Measurements from ENCODE around the gene ASIC1. TPM values are rescaled to one million over a fixed set of nuclear protein-coding genes. Genes with fewer than 3 reads are reported as not detected.

Gene ASIC1
- total and polyA plus RNA-seq, 4 experiments from 2014 or later, result 0.08 to 0.26 TPM; not detected in 2

DNA sequence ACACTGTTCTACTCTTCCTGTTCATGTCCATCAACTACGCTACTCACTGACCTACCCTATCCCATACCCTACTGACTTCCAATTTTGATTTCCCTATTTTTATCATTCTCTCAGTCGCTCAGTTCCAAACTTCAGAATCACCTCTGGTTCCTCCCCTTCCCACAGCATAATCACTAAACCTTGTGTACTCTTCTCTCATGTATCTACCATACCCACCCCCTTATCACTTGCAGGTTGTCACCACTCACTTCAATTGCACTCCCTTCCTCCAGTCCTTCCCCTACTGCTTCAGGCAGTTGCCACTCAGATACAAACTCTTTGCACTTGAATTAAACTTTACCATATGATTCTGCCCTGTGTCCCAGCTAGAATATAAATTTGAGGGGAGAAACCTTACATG, 38.4 kb upstream of the ASIC1 start:
- no peak for DNase-seq
- H3K36me3 ChIP-seq (ENCODE audit: insufficient read depth, low read length), result no peaks in the 10 kb centered on the region
- no peaks in the 10 kb centered on the region for H3K27me3 Mint-ChIP-seq
- H3K27ac Mint-ChIP-seq, result peak overlapping the region in 2 of 7 donors; percentile 6 to 38
- H3K27ac ChIP-seq (ENCODE audit: low read depth, low read length), result no peak overlapping the region
- ChIA-PET CTCF (ENCODE audit: partially characterized antibody) (interaction anchor here (2.3 kb wide), 1 partner anchor 20 kb away, joined by 9 read pairs; no protein-coding TSS in a partner anchor), POLR2A (ENCODE audit: partially characterized antibody) (no interaction called here)
- intact Hi-C loops (cut with micrococcal nuclease), result no loop called here
- H3K4me3 Mint-ChIP-seq, result no peak overlapping the region
- no peaks in the 10 kb centered on the region for H3K27me3 ChIP-seq (ENCODE audit: insufficient read depth, low read length)
- peaks cover under 1 to 14% (median 4%) of the 10 kb centered on the region in 4 donors for H3K4me1 Mint-ChIP-seq
- peaks cover 0 to 2% of the 10 kb centered on the region in 2 donors for H3K36me3 Mint-ChIP-seq
- H3K9me3 Mint-ChIP-seq, result no peaks in the 10 kb centered on the region
- peaks cover 5% of the 10 kb centered on the region for H3K4me1 ChIP-seq (ENCODE audit: insufficient read depth, low read length)
- H3K4me3 ChIP-seq (ENCODE audit: low read length in 2 of 2), result no peak overlapping the region
- no peaks in the 10 kb centered on the region for H3K9me3 ChIP-seq (ENCODE audit: control insufficient read depth in 1 of 2, low read length in 2 of 2)

DNA sequence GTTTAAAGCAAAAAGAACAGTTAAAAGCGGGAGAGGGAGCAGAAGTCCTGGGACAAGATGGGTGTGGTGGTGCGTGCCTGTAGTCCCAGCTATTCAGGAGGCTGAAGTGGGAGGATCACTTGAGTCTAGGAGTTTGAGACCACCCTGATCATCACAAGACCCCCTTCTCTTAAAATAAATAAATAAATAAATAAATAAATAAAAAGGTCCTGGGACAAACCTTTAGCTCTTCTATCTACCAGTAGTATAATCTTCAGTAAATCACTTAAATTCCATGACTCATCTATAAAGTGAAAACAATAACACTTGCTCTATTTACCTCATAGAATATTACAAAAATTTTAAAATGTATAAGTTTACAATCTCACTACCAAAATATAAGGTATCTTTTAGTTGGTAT, 37.9 kb upstream of the ASIC1 start:
- no peak overlapping the region for H3K4me3 ChIP-seq (ENCODE audit: low read length in 2 of 2)
- intact Hi-C loops (cut with micrococcal nuclease), result no loop called here
- H3K9me3 Mint-ChIP-seq, result no peaks in the 10 kb centered on the region
- CTCF ChIA-PET (ENCODE audit: partially characterized antibody), result interaction anchor here (2.3 kb wide), 1 partner anchor 20 kb away, joined by 9 read pairs; no protein-coding TSS in a partner anchor
- no peak for DNase-seq
- POLR2A ChIA-PET (ENCODE audit: partially characterized antibody), result no interaction called here
- H3K27ac Mint-ChIP-seq, result peak overlapping the region in 1 of 7 donors; percentile 6
- H3K36me3 Mint-ChIP-seq, result peaks cover 0 to 2% of the 10 kb centered on the region in 2 donors
- H3K4me1 Mint-ChIP-seq, result peaks cover 5 to 15% (median 8%) of the 10 kb centered on the region in 4 donors
- no peaks in the 10 kb centered on the region for H3K36me3 ChIP-seq (ENCODE audit: insufficient read depth, low read length)
- no peaks in the 10 kb centered on the region for H3K9me3 ChIP-seq (ENCODE audit: control insufficient read depth in 1 of 2, low read length in 2 of 2)
- no peak overlapping the region for H3K27ac ChIP-seq (ENCODE audit: low read depth, low read length)
- peaks cover 5% of the 10 kb centered on the region for H3K4me1 ChIP-seq (ENCODE audit: insufficient read depth, low read length)
- H3K4me3 Mint-ChIP-seq, result no peak overlapping the region
- H3K27me3 ChIP-seq (ENCODE audit: insufficient read depth, low read length), result no peaks in the 10 kb centered on the region
- H3K27me3 Mint-ChIP-seq, result no peaks in the 10 kb centered on the region

DNA sequence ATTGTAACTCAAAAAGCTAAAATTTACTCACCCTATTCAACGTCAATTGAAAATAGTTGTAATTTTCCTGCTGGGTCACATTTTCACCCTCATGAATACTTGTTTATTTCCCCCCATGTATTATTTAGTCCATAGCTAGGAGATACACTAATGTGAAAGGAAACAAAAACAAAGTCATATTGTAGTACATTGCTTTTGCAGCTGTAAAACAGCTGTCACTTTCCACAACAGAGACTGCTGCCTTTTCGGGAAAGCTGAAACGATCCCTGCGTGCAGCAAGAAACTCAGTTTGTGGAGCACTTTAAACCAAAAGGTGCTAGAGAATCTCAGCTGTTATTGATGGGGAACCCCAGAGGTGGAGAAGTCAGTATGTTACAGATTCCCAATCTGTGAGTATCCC, 36.4 kb upstream of the ASIC1 start:
- ChIA-PET POLR2A (ENCODE audit: partially characterized antibody) (no interaction called here), CTCF (ENCODE audit: partially characterized antibody) (interaction anchor here (2.0 kb wide), 1 partner anchor 16 kb away, joined by 5 read pairs; no protein-coding TSS in a partner anchor)
- DNase-seq, result no peak
- intact Hi-C loops (cut with micrococcal nuclease), result no loop called here
- Mint-ChIP-seq H3K9me3 (peaks cover 0 to 2% (median 0%) of the 10 kb centered on the region in 8 donors), H3K4me1 (peaks cover 17 to 22% (median 18%) of the 10 kb centered on the region in 4 donors), H3K27ac (peak overlapping the region in 2 of 7 donors; percentile 16 to 51), H3K4me3 (no peak overlapping the region), H3K27me3 (no peaks in the 10 kb centered on the region), H3K36me3 (peaks cover 0 to 4% of the 10 kb centered on the region in 2 donors)
- H3K4me3 ChIP-seq (ENCODE audit: low read length in 2 of 2), result no peak overlapping the region
- H3K27ac ChIP-seq (ENCODE audit: low read depth, low read length), result no peak overlapping the region
- H3K27me3 ChIP-seq (ENCODE audit: insufficient read depth, low read length), result no peaks in the 10 kb centered on the region
- H3K4me1 ChIP-seq (ENCODE audit: insufficient read depth, low read length), result peaks cover 10% of the 10 kb centered on the region
- no peaks in the 10 kb centered on the region for H3K9me3 ChIP-seq (ENCODE audit: control insufficient read depth in 1 of 2, low read length in 2 of 2)
- no peaks in the 10 kb centered on the region for H3K36me3 ChIP-seq (ENCODE audit: insufficient read depth, low read length)

DNA sequence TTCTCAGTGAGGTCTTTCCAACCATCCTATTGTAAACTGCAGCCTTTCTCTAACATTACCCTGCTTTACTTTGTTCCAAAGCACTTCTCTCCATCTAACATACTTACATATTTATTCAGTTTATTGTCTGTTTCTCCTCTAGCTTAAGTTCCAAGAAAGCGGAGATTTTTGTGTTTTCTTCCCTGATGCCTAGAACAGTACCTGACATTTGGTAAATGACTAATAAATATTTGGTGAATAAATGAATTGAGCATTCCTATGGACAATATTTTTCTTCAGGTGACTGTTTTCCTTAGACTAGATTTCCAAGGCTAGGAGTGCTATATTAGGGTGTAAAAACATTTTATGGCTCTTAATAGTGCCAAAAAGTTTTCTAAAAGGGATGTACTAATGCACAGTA, 34.5 kb upstream of the ASIC1 start:
- no peaks in the 10 kb centered on the region for H3K27me3 ChIP-seq (ENCODE audit: insufficient read depth, low read length)
- CTCF ChIA-PET (ENCODE audit: partially characterized antibody), result interaction anchor here (0.5 kb wide), 1 partner anchor 90 kb away, joined by 4 read pairs; no protein-coding TSS in a partner anchor
- no peak overlapping the region for H3K4me3 Mint-ChIP-seq
- H3K4me3 ChIP-seq (ENCODE audit: low read length in 2 of 2), result no peak overlapping the region
- H3K9me3 ChIP-seq (ENCODE audit: control insufficient read depth in 1 of 2, low read length in 2 of 2), result no peaks in the 10 kb centered on the region
- no peak for DNase-seq
- H3K36me3 Mint-ChIP-seq, result peaks cover 0 to 4% of the 10 kb centered on the region in 2 donors
- intact Hi-C loops (cut with micrococcal nuclease), result no loop called here
- POLR2A ChIA-PET (ENCODE audit: partially characterized antibody), result no interaction called here
- peaks cover 2% of the 10 kb centered on the region in 2 donors for H3K27me3 Mint-ChIP-seq
- H3K9me3 Mint-ChIP-seq, result peaks cover 0 to 2% (median 0%) of the 10 kb centered on the region in 8 donors
- H3K36me3 ChIP-seq (ENCODE audit: insufficient read depth, low read length), result no peaks in the 10 kb centered on the region
- H3K4me1 Mint-ChIP-seq, result peaks cover 17 to 20% (median 19%) of the 10 kb centered on the region in 4 donors
- no peak overlapping the region for H3K27ac ChIP-seq (ENCODE audit: low read depth, low read length)
- H3K27ac Mint-ChIP-seq, result peak overlapping the region in 3 of 7 donors; percentile 6 to 43 (median 20)
- peaks cover 10% of the 10 kb centered on the region for H3K4me1 ChIP-seq (ENCODE audit: insufficient read depth, low read length)

GRCh38 chr12:50024227-50024626, 33.2 kb upstream of the ASIC1 start:
- ChIA-PET POLR2A (ENCODE audit: partially characterized antibody) (interaction anchor here (1.9 kb wide), 1 partner anchor 196 kb away, joined by 5 read pairs; the partner anchor contains the start of gene NCKAP5L), CTCF (ENCODE audit: partially characterized antibody) (interaction anchor here (1.6 to 2.4 kb wide), 3 partner anchors 15 to 79 kb away, joined by 6 to 12 read pairs (median 9); no protein-coding TSS in a partner anchor)
- Histone ChIP-seq H3K27ac (ENCODE audit: low read depth, low read length) (peak overlapping the region; percentile 68), H3K36me3 (ENCODE audit: insufficient read depth, low read length) (no peaks in the 10 kb centered on the region), H3K27me3 (ENCODE audit: insufficient read depth, low read length) (no peaks in the 10 kb centered on the region), H3K4me1 (ENCODE audit: insufficient read depth, low read length) (peaks cover 10% of the 10 kb centered on the region), H3K9me3 (ENCODE audit: control insufficient read depth in 1 of 2, low read length in 2 of 2) (no peaks in the 10 kb centered on the region), H3K4me3 (ENCODE audit: low read length in 2 of 2) (peak overlapping the region in 1 of 2 donors; percentile 48)
- Mint-ChIP-seq H3K27me3 (peaks cover 4% of the 10 kb centered on the region in 2 donors), H3K4me1 (peaks cover 17 to 18% (median 17%) of the 10 kb centered on the region in 4 donors), H3K27ac (peak overlapping the region; percentile 22 to 97 (median 97)), H3K4me3 (peak overlapping the region; percentile 95 to 100 (median 99)), H3K9me3 (peaks cover 0 to 2% (median 0%) of the 10 kb centered on the region in 8 donors), H3K36me3 (peaks cover 0 to 4% of the 10 kb centered on the region in 2 donors)
- no peak for DNase-seq
- intact Hi-C loops (cut with micrococcal nuclease), result loop anchor here (2.0 kb wide), 2 partner anchors 143 to 1307 kb away; partner anchors contain the start of genes CCNT1 and CERS5

- Histone ChIP-seq H3K27me3 (ENCODE audit: insufficient read depth, low read length) (no peaks in the 10 kb centered on the region), H3K9me3 (ENCODE audit: control insufficient read depth in 1 of 2, low read length in 2 of 2) (no peaks in the 10 kb centered on the region), H3K36me3 (ENCODE audit: insufficient read depth, low read length) (no peaks in the 10 kb centered on the region), H3K27ac (ENCODE audit: low read depth, low read length) (peak overlapping the region; percentile 68), H3K4me3 (ENCODE audit: low read length in 2 of 2) (peak overlapping the region; percentile 48 to 62), H3K4me1 (ENCODE audit: insufficient read depth, low read length) (peaks cover 10% of the 10 kb centered on the region)
- Mint-ChIP-seq H3K4me3 (peak overlapping the region; percentile 95 to 100 (median 99)), H3K9me3 (peaks cover 0 to 2% (median 0%) of the 10 kb centered on the region in 8 donors), H3K4me1 (peaks cover 16 to 18% (median 17%) of the 10 kb centered on the region in 4 donors), H3K36me3 (peaks cover 0 to 4% of the 10 kb centered on the region in 2 donors), H3K27ac (peak overlapping the region; percentile 79 to 97 (median 97)), H3K27me3 (peaks cover 4% of the 10 kb centered on the region in 2 donors)
- ChIA-PET POLR2A (ENCODE audit: partially characterized antibody) (interaction anchor here (0.6 to 2.0 kb wide), 10 partner anchors 8 to 1298 kb away, joined by 3 to 11 read pairs (median 5); partner anchors contain the start of genes COX14, NCKAP5L and TMBIM6), CTCF (ENCODE audit: partially characterized antibody) (interaction anchor here (1.0 to 2.4 kb wide), 5 partner anchors 14 to 79 kb away, joined by 3 to 12 read pairs (median 6); no protein-coding TSS in a partner anchor)
- intact Hi-C loops (cut with micrococcal nuclease), result loop anchor here (1.0 to 2.0 kb wide), 4 partner anchors 61 to 1308 kb away; partner anchors contain the start of genes CCNT1, CERS5 and SMARCD1
- DNase-seq, result no peak
Measured at GRCh38 chr12:50024805-50025186, 32.6 kb upstream of the ASIC1 start.
